ENCODE results near the gene UGT1A8. TPM values are rescaled to one million over a fixed set of nuclear protein-coding genes. Genes with fewer than 3 reads are reported as not detected.
"Not testable (repeated sequence)": the region's sequence is repeated elsewhere in the genome, so short reads cannot be mapped to it uniquely, and the experiment has no call there.

Gene UGT1A8
- total and polyA plus RNA-seq, 12 donors, result 0.11 TPM; not detected in 11

- ATAC-seq, result no peak
- WGBS, 2 donors, result 81 to 86% methylated on average over 7 of the region's 7 CpGs
- H3K27ac ChIP-seq, result no peak overlapping the region
- no peaks in the 10 kb centered on the region for H3K9me3 ChIP-seq
- H3K36me3 ChIP-seq, result no peaks in the 10 kb centered on the region
- TF ChIP-seq, protein P1, sequence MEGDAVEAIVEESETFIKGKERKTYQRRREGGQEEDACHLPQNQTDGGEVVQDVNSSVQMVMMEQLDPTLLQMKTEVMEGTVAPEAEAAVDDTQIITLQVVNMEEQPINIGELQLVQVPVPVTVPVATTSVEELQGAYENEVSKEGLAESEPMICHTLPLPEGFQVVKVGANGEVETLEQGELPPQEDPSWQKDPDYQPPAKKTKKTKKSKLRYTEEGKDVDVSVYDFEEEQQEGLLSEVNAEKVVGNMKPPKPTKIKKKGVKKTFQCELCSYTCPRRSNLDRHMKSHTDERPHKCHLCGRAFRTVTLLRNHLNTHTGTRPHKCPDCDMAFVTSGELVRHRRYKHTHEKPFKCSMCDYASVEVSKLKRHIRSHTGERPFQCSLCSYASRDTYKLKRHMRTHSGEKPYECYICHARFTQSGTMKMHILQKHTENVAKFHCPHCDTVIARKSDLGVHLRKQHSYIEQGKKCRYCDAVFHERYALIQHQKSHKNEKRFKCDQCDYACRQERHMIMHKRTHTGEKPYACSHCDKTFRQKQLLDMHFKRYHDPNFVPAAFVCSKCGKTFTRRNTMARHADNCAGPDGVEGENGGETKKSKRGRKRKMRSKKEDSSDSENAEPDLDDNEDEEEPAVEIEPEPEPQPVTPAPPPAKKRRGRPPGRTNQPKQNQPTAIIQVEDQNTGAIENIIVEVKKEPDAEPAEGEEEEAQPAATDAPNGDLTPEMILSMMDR (IDR thresholded peaks at IDR 0.05), result no peak
- no peak overlapping the region for H3K4me3 ChIP-seq
- intact Hi-C loops (cut with DNase I), result no loop called here
- DNase-seq, result no peak
- H3K27me3 ChIP-seq, result peaks cover 0 to 29% (median 20%) of the 10 kb centered on the region in 7 donors
- no peaks in the 10 kb centered on the region for H3K4me1 ChIP-seq
These were observed 95.8 kb downstream of the UGT1A8 start for GRCh38 chr2:233713262-233713615.

DNA sequence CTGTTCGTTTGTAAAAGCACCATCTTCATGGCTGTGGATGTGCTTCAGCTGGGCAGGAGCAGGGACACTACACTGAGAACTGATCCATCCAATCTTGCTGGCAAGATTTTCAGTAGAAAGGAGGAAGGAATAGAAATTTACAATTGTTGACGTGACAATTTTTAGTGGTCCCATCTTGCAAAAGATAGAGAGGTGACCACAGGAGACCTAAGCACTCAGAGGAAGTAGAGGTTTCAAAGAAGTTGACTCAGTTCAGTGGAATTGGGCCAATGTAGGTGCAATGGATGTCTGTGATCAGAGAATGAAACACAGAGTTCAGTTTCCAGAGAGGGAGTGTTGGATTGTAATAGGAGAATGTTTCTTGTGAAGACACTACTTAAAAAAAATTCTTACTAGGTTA, 96.7 kb downstream of the UGT1A8 start:
- Histone ChIP-seq H3K4me1 (no peaks in the 10 kb centered on the region), H3K27ac (no peak overlapping the region), H3K36me3 (no peaks in the 10 kb centered on the region), H3K4me3 (no peak overlapping the region), H3K9me3 (no peaks in the 10 kb centered on the region), H3K27me3 (peaks cover 0 to 29% (median 19%) of the 10 kb centered on the region in 7 donors)
- 68 to 77% methylated on average over 2 of the region's 2 CpGs for WGBS, 2 donors
- TF ChIP-seq, protein P1 (IDR thresholded peaks at IDR 0.05), result no peak
- intact Hi-C loops (cut with DNase I), result no loop called here
- DNase-seq (no peak), ATAC-seq (no peak)

GRCh38 chr2:233718552-233718951, 101.1 kb downstream of the UGT1A8 start, which contains the start of gene UGT1A4:
TSS of gene UGT1A4 (plus strand) at chr2:233718736. CDS start at chr2:233718821, 85 bp downstream.
- DNase-seq, result no peak
- H3K4me3 ChIP-seq, result no peak within 1 kb of the TSS
- no peak within 1 kb of the TSS for H3K27ac ChIP-seq
- H3K36me3 ChIP-seq, result no peaks in the 10 kb centered on the region
- TF ChIP-seq, protein P1 (IDR thresholded peaks at IDR 0.05), result no peak
- H3K9me3 ChIP-seq, result peaks cover 0 to 2% (median 0%) of the 10 kb centered on the region in 11 donors
- H3K27me3 ChIP-seq, result peaks cover 0 to 21% (median 10%) of the 10 kb centered on the region in 7 donors
- no peaks in the 10 kb centered on the region for H3K4me1 ChIP-seq
- intact Hi-C loops (cut with DNase I), result no loop called here
- WGBS, 2 donors, result 82 to 84% methylated on average over 7 of the region's 7 CpGs
- no peak for ATAC-seq

DNA sequence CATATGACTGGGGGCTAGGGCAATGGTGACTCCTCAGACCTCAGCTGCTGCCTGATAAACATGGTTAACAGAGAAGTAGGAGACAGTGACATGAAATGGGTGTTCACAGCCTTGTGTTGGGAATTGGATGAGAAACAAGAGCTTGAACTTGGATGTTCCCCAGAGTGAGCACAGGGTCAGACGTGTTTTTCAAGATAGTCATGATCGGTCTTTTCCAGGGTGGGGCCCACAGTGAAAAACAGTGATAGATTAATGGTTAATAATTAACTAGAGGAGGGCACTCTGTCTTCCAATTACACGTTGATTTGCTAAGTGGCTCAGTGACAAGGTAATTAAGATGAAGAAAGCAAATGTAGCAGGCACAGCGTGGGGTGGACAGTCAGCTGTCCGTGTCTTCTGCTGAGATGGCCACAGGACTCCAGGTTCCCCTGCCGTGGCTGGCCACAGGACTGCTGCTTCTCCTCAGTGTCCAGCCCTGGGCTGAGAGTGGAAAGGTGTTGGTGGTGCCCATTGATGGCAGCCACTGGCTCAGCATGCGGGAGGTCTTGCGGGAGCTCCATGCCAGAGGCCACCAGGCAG, 111.4 kb downstream of the UGT1A8 start, which contains the start of gene UGT1A3:
Gene UGT1A3, plus strand, starts transcription at position 320 of the 579 bp plus-strand sequence. Its CDS starts 85 bp downstream, at position 405.
- TF ChIP-seq, protein P1 (IDR thresholded peaks at IDR 0.05), result no peak
- Histone ChIP-seq H3K27ac (no peak within 1 kb of the TSS), H3K4me3 (no peak within 1 kb of the TSS), H3K36me3 (no peaks in the 10 kb centered on the region), H3K9me3 (peaks cover 0 to 5% (median 0%) of the 10 kb centered on the region in 11 donors), H3K4me1 (no peaks in the 10 kb centered on the region), H3K27me3 (peaks cover 0 to 4% (median 0%) of the 10 kb centered on the region in 7 donors)
- intact Hi-C loops (cut with DNase I), result no loop called here
- ATAC-seq (no peak), DNase-seq (no peak)
- 77 to 80% methylated on average over 8 of the region's 8 CpGs for WGBS, 2 donors

DNA sequence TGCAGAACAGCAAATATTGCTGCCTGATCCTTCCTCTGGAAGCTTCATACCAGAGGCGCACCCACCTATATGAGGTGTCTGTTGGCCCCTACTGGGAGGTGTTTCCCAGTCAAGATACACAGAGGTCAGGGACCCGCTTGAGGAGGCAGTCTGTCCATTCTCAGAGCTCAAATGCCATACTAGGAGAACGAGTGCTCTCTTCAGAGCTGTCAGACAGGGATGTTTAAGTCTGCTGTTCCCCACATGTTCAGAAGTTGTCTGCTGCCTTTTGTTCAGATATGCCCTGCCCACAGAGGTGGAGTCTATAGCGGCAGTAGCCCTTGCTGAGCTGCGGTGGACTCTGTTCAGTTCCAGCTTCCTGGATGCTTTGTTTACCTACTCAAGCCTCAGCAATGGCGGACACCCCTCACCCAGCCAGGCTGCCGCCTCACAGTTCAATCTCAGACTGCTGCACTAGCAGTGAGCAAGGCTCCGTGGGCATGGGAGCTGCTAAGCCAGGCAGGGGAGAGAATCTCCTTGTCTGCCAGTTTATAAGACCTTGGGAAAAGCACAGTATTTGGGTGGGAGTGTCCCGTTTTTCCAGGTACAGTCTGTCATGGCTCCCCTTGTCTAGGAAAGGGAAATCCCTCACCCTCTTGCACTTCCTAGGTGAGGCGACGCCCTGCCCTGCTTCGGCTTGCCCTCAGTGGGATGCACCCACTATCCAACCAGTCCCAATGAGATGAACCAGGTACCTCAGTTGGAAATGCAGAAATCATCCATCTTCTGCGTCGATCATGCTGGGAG, 119.6 kb downstream of the UGT1A8 start:
- H3K9me3 ChIP-seq; H3K27ac ChIP-seq; H3K4me1 ChIP-seq; DNase-seq; intact Hi-C loops (cut with DNase I); ATAC-seq; H3K4me3 ChIP-seq; H3K36me3 ChIP-seq: not testable (repeated sequence)
- H3K27me3 ChIP-seq, result peaks cover 0 to 19% (median 4%) of the 10 kb centered on the region in 7 donors
- WGBS, 2 donors, result 81 to 83% methylated on average over 14 of the region's 14 CpGs

Data from heart right ventricle (tissue), 16 donors.